Inflammatory macrophage (primary cell): ENCODE measurements around the gene PTGES2.

Source experiments
- DNase-seq, 2 donors: peaks; one replicate each; pipeline ENCODE4 v3.0.0-alpha.2; 2020 to 2022
- total RNA-seq, 18 experiments: gene quantifications; one replicate each; lab custom pipeline; 2026; ENCODE audit warnings: mixed read lengths in 6 of 18, inconsistent platforms in 2 of 18; lab: John Stamatoyannopoulos, UW

Gene PTGES2
- total RNA-seq, result 5.7 to 44.5 (median 23.6) reads per million in 18 experiments

DNA sequence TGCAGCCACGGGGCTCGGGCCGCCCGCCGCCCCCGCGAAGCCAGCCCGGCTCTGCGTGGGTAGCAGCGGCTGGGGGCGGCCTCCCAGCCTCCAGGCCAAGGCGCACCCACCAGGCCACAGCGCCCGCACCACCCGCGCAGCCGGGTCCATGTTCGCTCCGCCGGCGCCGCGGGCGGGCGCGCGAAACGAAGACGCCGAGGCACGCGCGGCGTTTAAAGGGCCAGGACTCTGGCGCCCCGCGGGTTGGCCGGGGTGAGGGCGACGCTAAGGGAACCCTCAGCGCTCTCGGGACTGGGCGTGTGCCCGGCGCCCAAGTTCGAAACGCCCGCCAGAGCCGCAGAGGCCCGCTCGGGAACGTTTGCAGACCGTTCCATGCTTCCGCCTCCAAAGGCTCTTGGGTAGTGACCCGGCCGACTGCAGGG, at the start of gene PTGES2:
PTGES2 (minus strand) TSS at position 162 of the 422 bp plus-strand sequence; CDS start at position 150, 12 bp downstream.
- DNase-seq, result peak; percentile 84 to 88

DNA sequence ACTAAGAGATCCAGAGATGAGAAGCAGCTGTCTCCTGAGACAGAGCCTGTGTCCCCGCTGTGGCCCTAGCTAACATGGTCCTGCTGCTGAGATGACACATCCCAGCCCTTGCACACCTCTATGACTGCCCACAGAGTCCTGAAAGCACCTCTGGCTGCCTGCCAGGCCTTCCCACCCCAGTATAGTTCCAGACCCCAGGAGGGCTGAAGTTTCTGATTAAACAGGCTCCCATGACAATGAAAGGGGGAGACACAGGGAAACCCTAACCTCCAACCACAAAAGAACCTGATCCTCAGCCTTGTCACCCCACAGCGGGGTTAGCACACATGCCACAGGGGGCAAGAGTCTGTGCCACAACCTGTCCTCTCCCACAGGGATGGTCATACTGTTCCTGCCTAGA, 48.2 kb upstream of the PTGES2 start:
- no peak for DNase-seq

- no peak for DNase-seq
Observed at GRCh38 chr9:128175102-128175563, 47.6 kb upstream of the PTGES2 start.

DNA sequence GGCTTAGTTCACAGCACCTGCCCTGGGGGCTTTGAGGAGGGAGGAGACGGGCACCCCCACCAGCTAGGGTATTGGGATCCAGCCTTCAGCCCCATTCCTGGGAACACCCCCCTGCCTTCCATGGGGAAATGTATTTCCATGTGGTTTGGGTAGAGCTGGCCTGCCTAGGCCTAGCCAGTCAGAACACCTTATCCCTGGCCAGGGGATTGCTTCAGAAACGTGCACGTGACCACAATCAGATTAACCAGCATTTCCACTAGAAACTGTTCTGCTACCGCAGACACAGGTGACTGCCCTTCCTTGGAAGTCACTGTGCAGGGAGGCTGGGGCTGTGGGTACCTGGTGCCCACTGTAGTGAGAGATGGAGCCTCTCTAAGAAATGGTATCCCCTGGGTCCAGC, 46.5 kb upstream of the PTGES2 start:
- DNase-seq, result no peak

GRCh38 chr9:128169925-128170324, 42.4 kb upstream of the PTGES2 start:
- DNase-seq, result no peak

GRCh38 chr9:128169492-128169891, 42.0 kb upstream of the PTGES2 start:
- DNase-seq, result no peak

GRCh38 chr9:128168731-128169308, 41.3 kb upstream of the PTGES2 start:
- no peak for DNase-seq

DNA sequence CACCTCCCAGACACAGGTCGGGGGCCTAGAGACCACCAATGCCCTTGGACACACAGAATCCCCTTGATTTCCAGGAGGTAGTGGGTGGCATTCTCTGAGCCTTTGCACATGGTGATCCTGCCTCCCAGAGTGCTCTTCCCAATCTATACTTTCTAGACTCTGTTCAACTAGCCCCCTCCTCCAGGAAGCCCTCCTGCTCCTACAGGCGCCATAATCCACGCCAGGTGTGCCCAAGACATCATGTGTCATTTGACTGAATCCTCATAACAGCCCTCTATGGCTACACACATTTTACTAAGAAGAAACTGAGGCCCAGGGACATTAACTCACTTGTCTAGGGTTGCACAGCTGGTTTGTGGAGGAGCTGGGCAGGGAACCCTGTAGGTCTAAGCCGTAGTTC, 39.7 kb upstream of the PTGES2 start:
- DNase-seq, result no peak

- DNase-seq, result no peak
Observed at GRCh38 chr9:128166169-128166568, 38.6 kb upstream of the PTGES2 start.

DNA sequence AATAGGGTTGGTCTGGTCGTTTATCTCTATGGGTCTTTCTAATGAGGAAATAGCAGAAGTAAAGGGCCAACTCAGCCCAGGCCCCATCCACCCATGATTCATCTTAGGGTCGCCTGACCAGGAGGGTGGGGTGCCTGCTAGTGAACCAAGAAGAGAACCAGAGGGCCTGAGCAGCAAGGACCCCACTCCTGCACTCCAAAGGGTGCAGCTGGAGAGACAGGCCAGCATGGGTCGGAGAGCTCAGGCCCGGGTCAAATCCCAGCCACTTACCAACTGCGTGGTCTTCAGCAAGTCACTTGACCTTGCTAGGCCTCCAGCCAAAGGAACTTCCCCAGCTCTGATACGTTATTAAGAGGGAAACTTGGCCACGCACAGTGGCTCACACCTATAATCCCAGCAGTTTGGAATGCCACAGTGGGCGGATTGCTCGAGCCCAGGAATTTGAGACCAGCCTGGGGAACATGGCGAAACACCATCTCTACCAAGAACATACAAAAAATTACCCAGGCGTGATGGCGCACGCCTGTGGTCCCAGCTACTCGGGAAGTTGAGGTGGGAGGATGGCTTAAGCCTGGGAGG, 36.9 kb upstream of the PTGES2 start:
- DNase-seq, result peak; percentile 33 to 51

GRCh38 chr9:128163523-128164306, 36.2 kb upstream of the PTGES2 start:
- no peak for DNase-seq

GRCh38 chr9:128163027-128163515, 35.5 kb upstream of the PTGES2 start:
- no peak for DNase-seq

DNA sequence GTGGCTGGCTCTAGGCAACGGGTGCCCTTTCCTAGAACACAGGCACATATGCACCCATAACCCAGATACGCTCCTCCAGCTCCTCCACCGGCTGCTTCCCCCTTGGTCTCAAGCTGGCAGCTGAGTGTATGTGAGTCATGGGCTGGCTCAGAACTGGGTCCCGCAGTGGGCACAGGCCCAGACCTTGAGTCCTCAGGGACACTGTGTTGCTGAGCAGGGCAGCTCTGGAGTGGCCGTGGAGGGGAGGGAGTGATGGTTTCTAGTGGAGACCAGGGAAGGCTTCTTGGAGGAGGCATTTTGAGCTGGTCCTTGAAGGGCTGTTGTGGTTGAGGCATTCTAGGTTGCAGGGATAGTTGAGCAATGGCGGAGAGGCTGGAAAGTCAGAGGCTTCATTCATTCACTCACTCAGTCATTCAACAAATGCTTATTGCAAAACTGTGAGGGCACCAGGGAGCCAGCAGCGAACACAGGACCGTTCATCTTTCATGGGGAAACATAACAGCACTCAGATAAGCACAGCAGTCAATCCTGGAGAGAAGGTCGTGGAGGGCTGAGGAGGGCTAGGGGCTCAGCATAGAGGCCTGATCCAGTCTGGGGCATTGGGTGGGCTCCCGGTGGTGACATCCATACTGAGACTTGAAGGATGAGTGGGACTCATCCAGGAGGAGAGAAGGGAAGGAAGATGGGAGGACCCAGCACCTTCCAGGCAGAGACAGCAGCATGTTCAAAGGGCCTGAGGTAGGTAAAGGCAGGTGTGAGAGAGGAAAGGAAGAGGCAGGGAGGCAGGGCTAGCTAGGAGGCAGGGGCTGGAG, 34.9 kb upstream of the PTGES2 start:
- no peak for DNase-seq

- DNase-seq, result no peak
Observed at GRCh38 chr9:128161215-128161902, 33.8 kb upstream of the PTGES2 start.

DNA sequence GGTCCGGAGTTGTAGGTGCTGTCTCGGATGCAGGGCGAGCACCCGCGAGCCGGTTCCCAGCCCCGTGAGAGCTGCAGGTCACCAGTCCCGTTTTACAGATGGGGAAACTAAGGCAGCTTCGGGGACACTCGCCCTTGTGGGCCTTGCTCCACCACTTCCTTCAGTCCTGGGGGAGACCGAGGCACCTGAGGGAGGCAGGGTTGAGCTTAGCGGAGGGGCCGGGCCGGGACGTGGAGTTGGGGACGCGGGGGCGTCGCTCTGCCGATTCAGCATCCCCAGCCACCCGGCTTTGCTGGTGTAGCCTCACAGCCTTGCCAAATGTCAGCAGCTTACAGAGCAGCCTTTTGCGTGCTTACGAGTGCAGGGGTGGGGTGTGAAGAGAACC, 33.1 kb upstream of the PTGES2 start:
- peak; percentile 32 to 67 for DNase-seq

DNA sequence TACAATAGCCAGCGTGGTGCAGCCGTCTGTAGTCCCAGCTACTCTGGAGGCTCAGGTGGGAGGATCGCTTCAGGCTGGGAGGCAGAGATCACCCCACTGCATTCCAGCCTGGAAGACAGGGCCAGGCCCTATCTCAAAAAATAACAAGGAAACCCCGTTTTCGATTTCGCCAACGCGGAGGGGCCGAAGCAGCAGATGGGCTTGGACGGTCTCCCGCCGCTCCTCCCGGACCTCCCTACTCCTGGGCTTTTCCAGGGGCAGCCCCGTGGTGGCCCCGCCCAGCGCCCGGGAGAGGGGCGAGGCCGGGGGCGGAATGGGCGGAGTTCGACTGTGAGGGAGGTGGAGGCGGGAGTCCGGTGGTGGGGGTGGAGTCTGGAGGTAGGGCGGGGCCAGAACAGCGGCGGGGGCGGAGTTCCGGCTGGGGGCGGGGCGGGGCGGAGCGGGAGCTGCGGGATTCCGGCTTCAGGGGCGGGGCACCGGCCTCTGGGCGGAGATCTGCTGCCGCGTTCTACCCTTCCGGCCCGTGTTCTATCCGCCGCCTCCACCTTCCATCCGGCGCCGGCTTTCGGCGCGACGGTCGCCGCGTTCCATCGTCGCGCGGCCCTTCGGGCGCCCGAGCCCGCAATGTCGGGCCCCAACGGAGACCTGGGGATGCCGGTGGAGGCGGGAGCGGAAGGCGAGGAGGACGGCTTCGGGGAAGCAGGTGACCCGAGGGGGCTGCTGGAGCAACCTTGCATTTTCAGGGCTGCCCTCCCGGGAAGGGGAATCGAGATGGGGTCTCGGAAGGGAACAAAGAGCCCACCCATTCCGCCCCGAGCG, 32.5 kb upstream of the PTGES2 start, which contains the start of gene BBLN:
BBLN (plus strand) TSS at position 482 of the 819 bp plus-strand sequence; CDS start at position 625, 143 bp downstream.
- DNase-seq, result peak; percentile 84 to 88

DNA sequence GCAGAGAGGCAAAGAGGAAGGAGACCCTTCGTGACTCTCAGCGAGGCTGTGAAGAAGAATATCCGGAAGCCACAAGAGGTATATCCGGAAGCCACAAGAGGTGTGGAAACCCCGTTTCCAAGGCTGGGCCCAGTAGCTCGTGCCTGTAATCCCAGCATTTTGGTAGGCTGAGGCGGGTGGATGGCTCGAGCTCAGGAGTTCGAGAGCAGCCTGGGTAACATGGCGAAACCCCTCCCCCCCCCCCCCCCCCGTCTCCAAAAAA, 31.9 kb upstream of the PTGES2 start:
- DNase-seq, result peak; percentile 55 to 59

GRCh38 chr9:128155736-128156500, 28.4 kb upstream of the PTGES2 start:
- no peak for DNase-seq

- no peak for DNase-seq
Observed at GRCh38 chr9:128153947-128154695, 26.6 kb upstream of the PTGES2 start.
